Mesothelial cell of epicardium (in vitro differentiated cells): Measurements from ENCODE around the gene ERVV-1. TPM values are rescaled to one million over a fixed set of nuclear protein-coding genes. Genes with fewer than 3 reads are reported as not detected.

Experiments
- DNase-seq, 2 experiments: peaks; one replicate each; pipeline ENCODE4 v3.0.0; 2021; ENCODE audit warnings: low spot score in 2 of 2; ENCODE audit not compliant: unreplicated experiment in 2 of 2
- H3K27ac Mint-ChIP-seq: 2 replicates; pipeline ENCODE4 v1.8.0; 2021; ENCODE audit warnings: mixed read lengths
- H3K27me3 Mint-ChIP-seq: 2 replicates; pipeline ENCODE4 v1.8.0; 2021; ENCODE audit warnings: low read depth, mixed read lengths
- H3K36me3 Mint-ChIP-seq: 2 replicates; pipeline ENCODE4 v1.8.0; 2021; ENCODE audit warnings: mixed read lengths
- H3K4me1 Mint-ChIP-seq: 2 replicates; pipeline ENCODE4 v1.8.0; 2021; ENCODE audit warnings: mixed read lengths
- H3K4me3 Mint-ChIP-seq: 2 replicates; pipeline ENCODE4 v1.8.0; 2021; ENCODE audit warnings: mild to moderate bottlenecking, moderate library complexity, mixed read lengths
- H3K9me3 Mint-ChIP-seq: 2 replicates; pipeline ENCODE4 v1.8.0; 2021; ENCODE audit warnings: mixed read lengths
- CTCF ChIP-seq: fragments of 200-600 bp; sonication (generic); IDR thresholded peaks from one replicate; pipeline ENCODE4 v1.5.0; 2021; ENCODE audit warnings: antibody characterized with exemption; ENCODE audit not compliant: unreplicated experiment
- total RNA-seq: library from RNA; stranded (reverse); gene quantifications from 3 replicates; pipeline ENCODE4 v1.2.1, GENCODE V29; 2021

Gene ERVV-1
- total RNA-seq, 1 donor from 2014 or later, result 0.13 TPM

GRCh38 chr19:53008061-53008778 lies 5.5 kb upstream of the ERVV-1 start:
- Mint-ChIP-seq H3K9me3 (peaks cover 3% of the 10 kb centered on the region), H3K36me3 (no peaks in the 10 kb centered on the region), H3K4me3 (no peak overlapping the region), H3K4me1 (no peaks in the 10 kb centered on the region), H3K27ac (no peak overlapping the region), H3K27me3 (no peaks in the 10 kb centered on the region)
- DNase-seq, result no peak
- TF ChIP-seq CTCF, result no peak

- Mint-ChIP-seq H3K4me1 (no peaks in the 10 kb centered on the region), H3K27ac (no peak overlapping the region), H3K9me3 (peaks cover 3% of the 10 kb centered on the region), H3K36me3 (no peaks in the 10 kb centered on the region), H3K4me3 (no peak overlapping the region), H3K27me3 (no peaks in the 10 kb centered on the region)
- DNase-seq, result no peak
- TF ChIP-seq CTCF, result no peak
Measured at GRCh38 chr19:53010494-53010893, 3.2 kb upstream of the ERVV-1 start.

- DNase-seq, result no peak
- H3K36me3 Mint-ChIP-seq, result no peaks in the 10 kb centered on the region
- no peak overlapping the region for H3K27ac Mint-ChIP-seq
- no peak overlapping the region for H3K4me3 Mint-ChIP-seq
- TF ChIP-seq CTCF, result no peak
- peaks cover 3% of the 10 kb centered on the region for H3K9me3 Mint-ChIP-seq
- H3K27me3 Mint-ChIP-seq, result no peaks in the 10 kb centered on the region
- H3K4me1 Mint-ChIP-seq, result no peaks in the 10 kb centered on the region
Measured at GRCh38 chr19:53012006-53012405, 1.7 kb upstream of the ERVV-1 start.

GRCh38 chr19:53015159-53015558 lies 1.4 kb downstream of the ERVV-1 start:
- H3K4me1 Mint-ChIP-seq, result no peaks in the 10 kb centered on the region
- TF ChIP-seq CTCF, result no peak
- DNase-seq, result no peak
- H3K36me3 Mint-ChIP-seq, result no peaks in the 10 kb centered on the region
- H3K4me3 Mint-ChIP-seq, result no peak overlapping the region
- peaks cover 4% of the 10 kb centered on the region for H3K9me3 Mint-ChIP-seq
- no peak overlapping the region for H3K27ac Mint-ChIP-seq
- H3K27me3 Mint-ChIP-seq, result no peaks in the 10 kb centered on the region

- Mint-ChIP-seq H3K27ac (no peak overlapping the region), H3K4me1 (no peaks in the 10 kb centered on the region), H3K27me3 (no peaks in the 10 kb centered on the region), H3K36me3 (peaks cover 4% of the 10 kb centered on the region), H3K9me3 (peaks cover 10% of the 10 kb centered on the region), H3K4me3 (no peak overlapping the region)
- no peak for TF ChIP-seq CTCF
- DNase-seq, result no peak
Measured at GRCh38 chr19:53015730-53016129, 2.0 kb downstream of the ERVV-1 start.
